BJ (cell line): Measurements from ENCODE around the gene ARL5C. TPM values are rescaled to one million over a fixed set of nuclear protein-coding genes. Genes with fewer than 3 reads are reported as not detected.

ENCODE experiments used
- CTCF ChIA-PET: fragments of 350-600 bp; formaldehyde crosslinking; extraction: SDS; loops from one replicate; lab custom pipeline; 2021; ENCODE audit warnings: antibody characterized with exemption, inconsistent platforms; lab: Yijun Ruan, JAX
- POLR2A ChIA-PET: fragments of 300-600 bp; sonication (Branson Sonifier 250); formaldehyde crosslinking; extraction: SDS; loops from one replicate; lab custom pipeline; 2021; ENCODE audit warnings: antibody characterized with exemption; lab: Charles Lee
- DNase-seq: peaks from one replicate; pipeline ENCODE4 v3.0.0-alpha.2; 2011; ENCODE audit warnings: low read depth
- H3K27me3 ChIP-seq: 2 replicates; pipeline ENCODE4 v1.6.0; 2011; ENCODE audit warnings: low read length; ENCODE audit not compliant: control insufficient read depth, insufficient read depth
- H3K36me3 ChIP-seq: 2 replicates; pipeline ENCODE4 v1.5.1; 2011; ENCODE audit warnings: low read length; ENCODE audit not compliant: control insufficient read depth, insufficient read depth
- H3K4me3 ChIP-seq: 2 replicates; pipeline ENCODE4 v1.5.1; 2011; ENCODE audit warnings: low read depth, mild to moderate bottlenecking, control low read depth, low read length
- polyA plus RNA-seq: library from polyadenylated mRNA; depleted of rRNA; stranded (reverse); fragments of >200 nt; gene quantifications from 2 replicates; pipeline ENCODE4 v1.2.3, GENCODE V29; 2011
- TF ChIP-seq, protein P1 (sequence below): IDR thresholded peaks from 2 replicates; pipeline ENCODE4 v1.5.1; 2011; ENCODE audit warnings: low read depth, mild to moderate bottlenecking, control low read depth, inconsistent platforms, low read length, moderate library complexity; ENCODE audit not compliant: insufficient read depth

The ARL5C gene
- polyA plus RNA-seq, 1 experiment, result not detected

DNA sequence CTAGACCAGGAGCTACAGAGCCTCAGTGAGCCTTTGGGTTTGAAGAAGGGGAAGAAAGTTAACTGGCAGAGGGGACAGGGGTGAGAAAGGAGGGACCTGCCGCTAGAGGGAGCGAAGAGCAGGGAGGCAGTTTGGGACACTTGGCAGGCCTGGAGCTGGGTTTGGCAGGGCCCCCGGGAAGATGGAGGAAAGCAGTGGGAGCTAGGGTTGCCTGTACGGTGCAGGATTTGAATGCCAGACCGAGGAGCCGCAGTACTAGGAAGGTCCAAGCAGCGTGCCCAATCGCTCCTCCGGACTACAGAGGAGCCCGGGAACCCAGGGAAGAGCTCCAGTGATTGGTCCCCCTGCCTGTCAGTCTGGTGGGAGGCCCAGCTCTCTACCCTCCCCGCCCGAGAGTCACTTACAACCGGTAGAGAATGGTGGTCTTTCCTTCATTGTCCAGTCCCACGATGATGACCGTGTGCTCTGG is 1.3 kb downstream of the ARL5C start:
- POLR2A ChIA-PET, result interaction anchor here (0.5 to 1.0 kb wide), 2 partner anchors 12 to 320 kb away, joined by 3 to 13 read pairs; no protein-coding TSS in a partner anchor
- DNase-seq, result peak; percentile 51
- Histone ChIP-seq H3K36me3 (no peaks in the 10 kb centered on the region), H3K4me3 (peak overlapping the region; percentile 32), H3K27me3 (peaks cover 23% of the 10 kb centered on the region)
- TF ChIP-seq, protein P1, sequence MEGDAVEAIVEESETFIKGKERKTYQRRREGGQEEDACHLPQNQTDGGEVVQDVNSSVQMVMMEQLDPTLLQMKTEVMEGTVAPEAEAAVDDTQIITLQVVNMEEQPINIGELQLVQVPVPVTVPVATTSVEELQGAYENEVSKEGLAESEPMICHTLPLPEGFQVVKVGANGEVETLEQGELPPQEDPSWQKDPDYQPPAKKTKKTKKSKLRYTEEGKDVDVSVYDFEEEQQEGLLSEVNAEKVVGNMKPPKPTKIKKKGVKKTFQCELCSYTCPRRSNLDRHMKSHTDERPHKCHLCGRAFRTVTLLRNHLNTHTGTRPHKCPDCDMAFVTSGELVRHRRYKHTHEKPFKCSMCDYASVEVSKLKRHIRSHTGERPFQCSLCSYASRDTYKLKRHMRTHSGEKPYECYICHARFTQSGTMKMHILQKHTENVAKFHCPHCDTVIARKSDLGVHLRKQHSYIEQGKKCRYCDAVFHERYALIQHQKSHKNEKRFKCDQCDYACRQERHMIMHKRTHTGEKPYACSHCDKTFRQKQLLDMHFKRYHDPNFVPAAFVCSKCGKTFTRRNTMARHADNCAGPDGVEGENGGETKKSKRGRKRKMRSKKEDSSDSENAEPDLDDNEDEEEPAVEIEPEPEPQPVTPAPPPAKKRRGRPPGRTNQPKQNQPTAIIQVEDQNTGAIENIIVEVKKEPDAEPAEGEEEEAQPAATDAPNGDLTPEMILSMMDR, result peak; percentile 94
- CTCF ChIA-PET, result interaction anchor here (0.7 to 4.4 kb wide), 27 partner anchors 10 to 188 kb away, joined by 3 to 73 read pairs (median 7); partner anchors contain the start of genes PLXDC1 and RPL19

DNA sequence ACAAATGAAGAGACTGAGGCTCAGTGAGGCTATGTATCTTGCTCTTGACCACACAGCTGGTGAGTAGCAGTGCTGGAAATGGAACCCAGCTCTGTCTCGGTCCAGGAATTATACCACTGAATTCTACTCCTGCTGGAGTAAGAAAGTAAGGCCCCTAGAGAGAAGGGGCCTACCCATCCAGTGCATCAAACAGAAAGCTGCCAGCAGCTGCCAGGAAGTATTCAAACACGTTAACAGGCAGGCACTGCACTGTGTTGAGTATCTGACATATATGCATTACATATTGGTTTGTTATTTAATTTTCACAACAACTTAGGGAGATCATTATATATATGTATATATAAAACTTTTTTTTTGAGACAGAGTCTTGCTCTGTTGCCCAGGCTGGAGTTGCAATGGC is 4.0 kb downstream of the ARL5C start:
- TF ChIP-seq, protein P1, result no peak
- peaks cover 23% of the 10 kb centered on the region for H3K27me3 ChIP-seq
- CTCF ChIA-PET, result interaction anchor here (0.5 to 2.4 kb wide), 2 partner anchors 12 to 81 kb away, joined by 5 to 12 read pairs; no protein-coding TSS in a partner anchor
- no peaks in the 10 kb centered on the region for H3K36me3 ChIP-seq
- H3K4me3 ChIP-seq, result no peak overlapping the region
- POLR2A ChIA-PET, result no interaction called here
- no peak for DNase-seq

DNA sequence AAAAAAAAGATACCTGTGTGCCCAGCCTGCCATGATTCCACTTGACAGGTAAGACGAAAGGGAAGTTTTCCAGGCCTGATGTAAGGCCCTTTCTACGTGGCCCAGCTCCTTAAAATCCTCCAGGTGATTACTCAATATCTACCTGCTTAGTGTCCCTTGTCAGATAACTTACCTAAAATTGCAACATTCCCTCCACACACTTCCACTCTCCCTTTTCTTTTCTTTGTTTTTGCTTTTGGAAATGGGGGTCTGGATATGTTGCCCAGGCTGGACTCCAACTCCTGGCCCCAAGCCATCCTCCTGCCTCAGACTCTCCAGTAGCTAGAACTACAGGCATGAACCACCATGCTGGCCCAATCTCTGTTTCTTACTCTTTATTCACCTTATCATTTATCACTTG is 7.3 kb downstream of the ARL5C start:
- ChIA-PET CTCF (interaction anchor here (0.6 to 1.1 kb wide), 3 partner anchors 16 to 431 kb away, joined by 3 to 5 read pairs (median 4); no protein-coding TSS in a partner anchor), POLR2A (interaction anchor here (0.6 kb wide), 1 partner anchor 233 kb away, joined by 12 read pairs; the partner anchor contains the start of gene LASP1NB)
- peaks cover 4% of the 10 kb centered on the region for H3K27me3 ChIP-seq
- no peaks in the 10 kb centered on the region for H3K36me3 ChIP-seq
- TF ChIP-seq, protein P1, result no peak
- DNase-seq, result no peak
- H3K4me3 ChIP-seq, result no peak overlapping the region

DNA sequence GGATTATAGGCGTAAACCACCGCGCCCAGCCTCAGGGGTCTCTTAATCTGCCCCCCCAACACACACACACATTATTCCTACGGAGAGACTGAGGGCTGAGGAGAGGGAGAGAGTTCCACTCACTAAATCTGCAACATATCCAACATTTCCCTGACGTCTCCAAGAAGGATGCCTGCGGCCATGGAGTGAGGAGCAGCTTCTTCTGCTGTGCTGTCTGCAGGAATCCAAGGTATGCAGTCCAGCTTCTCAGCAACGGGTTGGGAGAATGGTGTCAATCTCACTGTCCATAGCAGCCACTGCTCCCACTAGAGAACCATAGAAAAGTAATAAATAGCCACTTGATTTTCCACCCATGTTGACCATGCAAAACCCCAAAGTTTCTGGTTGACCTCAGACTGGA is 9.5 kb downstream of the ARL5C start:
- TF ChIP-seq, protein P1, result no peak
- POLR2A ChIA-PET, result interaction anchor here (0.7 kb wide), 1 partner anchor 388 kb away, joined by 3 read pairs; no protein-coding TSS in a partner anchor

DNA sequence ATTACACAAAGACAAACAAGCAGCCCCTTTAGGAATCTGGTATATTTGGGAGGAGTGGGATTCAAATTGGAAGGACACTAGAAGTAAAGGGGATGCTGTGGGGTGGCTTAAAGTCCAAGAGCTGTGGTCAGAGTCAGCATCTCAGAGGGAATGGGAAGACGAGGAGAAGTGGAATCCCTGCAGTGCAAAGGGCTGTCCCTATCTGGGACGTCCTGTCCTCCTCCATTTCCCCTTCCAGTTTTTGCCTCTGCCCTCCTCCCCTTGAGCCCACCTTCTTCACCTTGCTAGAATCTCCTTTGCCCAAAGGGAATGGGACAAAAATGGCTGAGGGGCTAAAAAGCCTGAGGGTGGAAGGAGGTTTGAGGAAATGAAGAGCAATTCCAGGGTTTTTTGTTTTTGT is 10.3 kb downstream of the ARL5C start:
- ChIA-PET CTCF (interaction anchor here (6.2 kb wide), 1 partner anchor 9 kb away, joined by 66 read pairs; the partner anchor contains the start of gene ARL5C), POLR2A (no interaction called here)
- Histone ChIP-seq H3K36me3 (no peaks in the 10 kb centered on the region), H3K4me3 (no peak overlapping the region), H3K27me3 (peaks cover 6% of the 10 kb centered on the region)
- TF ChIP-seq, protein P1, result no peak
- no peak for DNase-seq

More for the DNA sequence above, 9.5 kb downstream of the ARL5C start:
- CTCF ChIA-PET, result interaction anchor here (0.6 to 6.2 kb wide), 4 partner anchors 8 to 173 kb away, joined by 3 to 66 read pairs (median 3); partner anchors contain the start of gene ARL5C
- no peak overlapping the region for H3K4me3 ChIP-seq
- no peak for DNase-seq
- H3K27me3 ChIP-seq, result peaks cover 4% of the 10 kb centered on the region
- no peaks in the 10 kb centered on the region for H3K36me3 ChIP-seq
